Type B pancreatic cell (in vitro differentiated cells): ENCODE results near the gene SCN1A. TPM values are rescaled to one million over a fixed set of nuclear protein-coding genes. Genes with fewer than 3 reads are reported as not detected.

Experiments
- DNase-seq: peaks from one replicate; pipeline ENCODE4 v3.0.0; 2021; ENCODE audit warnings: mixed read lengths; ENCODE audit not compliant: unreplicated experiment; ENCODE audit errors: extremely low spot score
- H3K27ac Mint-ChIP-seq: 2 replicates; pipeline ENCODE4 v1.8.0; 2021; ENCODE audit warnings: mild to moderate bottlenecking, mixed read lengths
- H3K27me3 Mint-ChIP-seq: 2 replicates; pipeline ENCODE4 v1.8.0; 2021; ENCODE audit warnings: mixed read lengths
- H3K36me3 Mint-ChIP-seq: 2 replicates; pipeline ENCODE4 v1.8.0; 2021; ENCODE audit warnings: mixed read lengths
- H3K4me1 Mint-ChIP-seq: one replicate; pipeline ENCODE4 v1.8.0; 2021; ENCODE audit warnings: mixed read lengths; ENCODE audit not compliant: unreplicated experiment
- H3K4me3 Mint-ChIP-seq: 2 replicates; pipeline ENCODE4 v1.8.0; 2021; ENCODE audit warnings: mild to moderate bottlenecking, mixed read lengths
- H3K9me3 Mint-ChIP-seq: 2 replicates; pipeline ENCODE4 v1.8.0; 2021; ENCODE audit warnings: mixed read lengths
- total RNA-seq: library from RNA; stranded (reverse); gene quantifications from 2 replicates; pipeline ENCODE4 v1.2.1, GENCODE V29; 2021; ENCODE audit warnings: low replicate concordance
- TF ChIP-seq, protein P1 (sequence below): fragments of 200-600 bp; sonication (generic); conservative IDR thresholded peaks from 2 replicates; pipeline ENCODE4 v1.5.0; 2021; ENCODE audit warnings: antibody characterized with exemption, mild to moderate bottlenecking

Gene SCN1A
- total RNA-seq, 1 donor from 2014 or later, result 2.6 TPM

DNA sequence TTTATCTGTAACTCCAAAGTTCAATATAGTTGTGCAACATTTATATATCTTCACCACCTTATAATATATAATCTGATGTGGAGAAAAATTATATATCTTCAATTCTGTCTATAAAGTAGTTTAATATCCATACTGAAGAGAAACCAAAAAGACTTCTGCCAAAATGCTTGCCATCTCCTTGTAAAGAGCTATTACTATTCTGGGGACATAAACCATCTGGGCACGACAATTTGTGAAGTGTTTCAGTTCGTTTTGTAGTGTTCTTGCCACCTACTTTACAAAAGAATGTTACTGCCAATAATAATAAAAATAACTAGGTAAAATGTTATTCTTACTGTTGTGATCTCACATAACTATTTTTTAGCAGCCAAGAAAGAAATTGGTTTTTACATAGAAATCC, 45.1 kb downstream of the SCN1A start:
- no peak overlapping the region for H3K4me3 Mint-ChIP-seq
- no peaks in the 10 kb centered on the region for H3K36me3 Mint-ChIP-seq
- H3K9me3 Mint-ChIP-seq, result no peaks in the 10 kb centered on the region
- peaks cover 16% of the 10 kb centered on the region for H3K4me1 Mint-ChIP-seq
- TF ChIP-seq, protein P1, sequence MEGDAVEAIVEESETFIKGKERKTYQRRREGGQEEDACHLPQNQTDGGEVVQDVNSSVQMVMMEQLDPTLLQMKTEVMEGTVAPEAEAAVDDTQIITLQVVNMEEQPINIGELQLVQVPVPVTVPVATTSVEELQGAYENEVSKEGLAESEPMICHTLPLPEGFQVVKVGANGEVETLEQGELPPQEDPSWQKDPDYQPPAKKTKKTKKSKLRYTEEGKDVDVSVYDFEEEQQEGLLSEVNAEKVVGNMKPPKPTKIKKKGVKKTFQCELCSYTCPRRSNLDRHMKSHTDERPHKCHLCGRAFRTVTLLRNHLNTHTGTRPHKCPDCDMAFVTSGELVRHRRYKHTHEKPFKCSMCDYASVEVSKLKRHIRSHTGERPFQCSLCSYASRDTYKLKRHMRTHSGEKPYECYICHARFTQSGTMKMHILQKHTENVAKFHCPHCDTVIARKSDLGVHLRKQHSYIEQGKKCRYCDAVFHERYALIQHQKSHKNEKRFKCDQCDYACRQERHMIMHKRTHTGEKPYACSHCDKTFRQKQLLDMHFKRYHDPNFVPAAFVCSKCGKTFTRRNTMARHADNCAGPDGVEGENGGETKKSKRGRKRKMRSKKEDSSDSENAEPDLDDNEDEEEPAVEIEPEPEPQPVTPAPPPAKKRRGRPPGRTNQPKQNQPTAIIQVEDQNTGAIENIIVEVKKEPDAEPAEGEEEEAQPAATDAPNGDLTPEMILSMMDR, result no peak
- no peak for DNase-seq
- peaks cover 3% of the 10 kb centered on the region for H3K27me3 Mint-ChIP-seq
- no peak overlapping the region for H3K27ac Mint-ChIP-seq

DNA sequence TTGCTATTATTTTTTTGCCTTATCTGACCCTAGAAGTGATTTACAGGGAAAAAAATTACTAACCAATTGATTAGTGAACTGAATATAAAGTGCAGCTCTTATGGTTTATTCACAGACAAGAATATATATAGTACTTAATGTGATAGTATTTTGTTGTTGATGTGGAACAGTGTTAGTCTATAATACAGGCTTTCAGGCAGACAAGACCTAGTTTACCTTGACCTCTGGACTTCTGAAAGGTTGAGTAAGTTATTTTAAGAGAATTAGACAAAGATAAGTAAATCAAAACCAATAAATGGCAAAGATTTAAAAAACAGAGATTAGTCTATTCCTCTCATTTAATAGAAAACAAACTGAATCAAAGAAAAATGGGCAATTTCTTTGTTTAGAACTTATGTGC, 46.0 kb downstream of the SCN1A start:
- TF ChIP-seq, protein P1, result no peak
- DNase-seq, result no peak
- Mint-ChIP-seq H3K4me1 (peaks cover 16% of the 10 kb centered on the region), H3K27ac (no peak overlapping the region), H3K36me3 (no peaks in the 10 kb centered on the region), H3K4me3 (no peak overlapping the region), H3K27me3 (peaks cover 3% of the 10 kb centered on the region), H3K9me3 (no peaks in the 10 kb centered on the region)

- TF ChIP-seq, protein P1, result no peak
Measured at GRCh38 chr2:166081131-166081632, 46.6 kb downstream of the SCN1A start.

DNA sequence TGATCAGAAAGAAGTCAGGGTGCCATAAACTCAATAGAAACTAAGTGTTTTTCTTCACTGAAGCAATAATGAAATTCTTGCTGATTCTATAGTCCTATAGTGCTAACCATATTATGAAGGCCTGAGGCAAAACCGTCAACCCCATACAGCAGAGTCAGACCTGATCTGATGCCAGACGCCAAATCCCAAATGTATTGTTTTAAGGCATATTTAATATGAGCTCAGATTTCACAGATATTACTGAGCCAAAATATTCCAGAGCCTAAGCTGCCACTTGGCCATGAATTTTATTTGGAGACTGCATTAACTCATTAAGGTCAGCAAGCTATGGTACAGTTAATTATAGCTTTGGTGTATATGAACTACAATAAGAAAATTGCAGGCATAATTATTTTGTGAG, 53.4 kb downstream of the SCN1A start:
- no peak for DNase-seq
- Mint-ChIP-seq H3K9me3 (no peaks in the 10 kb centered on the region), H3K27me3 (peaks cover 3% of the 10 kb centered on the region), H3K4me1 (no peaks in the 10 kb centered on the region), H3K36me3 (no peaks in the 10 kb centered on the region), H3K27ac (no peak overlapping the region), H3K4me3 (no peak overlapping the region)
- TF ChIP-seq, protein P1, result no peak

More at GRCh38 chr2:166081131-166081632, 46.6 kb downstream of the SCN1A start:
- Mint-ChIP-seq H3K9me3 (no peaks in the 10 kb centered on the region), H3K36me3 (no peaks in the 10 kb centered on the region), H3K4me1 (peaks cover 16% of the 10 kb centered on the region), H3K27ac (no peak overlapping the region), H3K4me3 (no peak overlapping the region), H3K27me3 (peaks cover 3% of the 10 kb centered on the region)
- no peak for DNase-seq

DNA sequence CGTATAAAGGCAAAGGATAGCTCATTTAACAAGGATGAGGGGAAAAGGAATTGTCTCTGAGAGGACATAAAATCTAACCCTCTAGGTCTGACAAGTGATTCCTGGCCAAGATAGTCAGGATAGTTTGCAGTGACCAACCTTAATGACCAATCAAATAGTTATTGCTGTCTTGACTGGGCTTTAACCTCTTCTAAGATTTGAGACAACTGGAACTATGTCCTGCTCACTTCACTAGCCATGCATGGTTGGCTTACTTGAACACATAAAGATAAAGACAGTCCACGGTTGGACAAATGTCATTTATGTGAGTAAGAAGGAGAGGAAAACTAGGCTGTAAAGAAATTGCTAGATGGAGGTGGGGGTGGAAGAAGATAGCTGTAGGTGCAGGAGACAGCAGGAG, 53.8 kb downstream of the SCN1A start:
- H3K4me3 Mint-ChIP-seq, result no peak overlapping the region
- no peaks in the 10 kb centered on the region for H3K9me3 Mint-ChIP-seq
- H3K36me3 Mint-ChIP-seq, result no peaks in the 10 kb centered on the region
- no peaks in the 10 kb centered on the region for H3K4me1 Mint-ChIP-seq
- H3K27ac Mint-ChIP-seq, result no peak overlapping the region
- peaks cover under 1% of the 10 kb centered on the region for H3K27me3 Mint-ChIP-seq
- no peak for DNase-seq
- TF ChIP-seq, protein P1, result no peak

DNA sequence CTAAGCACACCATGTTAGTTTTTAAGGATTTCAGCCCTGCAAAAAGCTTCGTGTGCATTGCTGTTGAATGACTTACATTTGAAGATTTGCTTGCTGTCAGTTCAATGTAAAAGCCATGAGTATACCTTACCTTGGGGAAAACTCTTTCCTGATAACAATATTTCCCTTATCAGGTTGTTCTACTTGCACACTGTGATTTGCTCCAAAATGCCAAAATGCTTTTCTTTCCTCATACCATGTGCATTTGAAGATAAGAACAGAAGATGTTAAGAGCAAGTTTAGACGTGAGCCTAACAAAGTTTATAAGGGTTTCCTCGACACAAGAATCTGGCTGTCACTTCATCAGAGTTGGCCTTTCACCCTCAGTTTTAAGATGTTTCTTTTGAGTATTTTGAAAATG, 57.6 kb downstream of the SCN1A start:
- Mint-ChIP-seq H3K9me3 (no peaks in the 10 kb centered on the region), H3K36me3 (no peaks in the 10 kb centered on the region), H3K27ac (no peak overlapping the region), H3K4me3 (no peak overlapping the region), H3K27me3 (peaks cover 3% of the 10 kb centered on the region), H3K4me1 (no peaks in the 10 kb centered on the region)
- TF ChIP-seq, protein P1, result no peak
- DNase-seq, result no peak
